ENCODE data around the gene L1CAM.

L1CAM gene

DNA sequence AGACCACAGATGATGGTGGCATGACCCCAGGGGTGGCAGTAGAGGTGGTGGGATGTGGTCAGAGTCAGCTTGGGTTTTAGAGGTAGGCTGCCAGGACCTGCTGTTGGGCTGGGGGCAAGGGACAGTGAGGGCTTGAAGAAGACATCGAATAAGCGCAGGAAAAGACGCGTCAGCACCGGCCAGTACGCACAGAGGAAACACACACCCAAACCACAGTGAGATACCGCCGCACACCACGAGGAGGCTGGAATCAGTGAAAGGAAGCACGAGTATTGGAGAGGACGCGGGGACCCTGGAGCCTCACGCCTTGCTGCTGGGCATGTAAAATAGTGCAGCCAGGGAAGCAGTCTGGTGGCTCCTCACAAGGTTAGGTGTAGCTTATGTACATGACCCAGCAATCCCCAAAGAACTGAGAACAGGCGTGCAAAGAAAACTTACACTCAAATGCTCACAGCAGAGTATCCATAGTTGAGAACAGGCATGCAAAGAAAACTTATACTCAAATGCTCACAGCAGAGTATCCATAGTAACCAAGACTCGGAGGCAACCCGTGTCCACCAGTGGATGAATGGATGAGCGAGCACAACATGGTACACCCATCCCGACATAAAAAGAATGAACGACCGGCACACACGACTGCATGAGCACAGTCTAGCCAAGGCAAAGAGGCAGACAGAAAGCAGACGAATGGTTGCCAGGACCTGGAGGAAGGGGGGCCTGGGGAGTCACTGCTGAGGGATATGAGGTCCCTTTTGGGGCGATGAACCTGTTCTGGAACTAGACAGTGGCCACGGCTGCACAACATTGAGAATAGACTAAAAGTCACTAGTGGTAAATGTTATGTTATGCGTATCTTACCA, 68.9 kb downstream of the L1CAM start:
- no peaks in the 10 kb centered on the region for H3K36me3 ChIP-seq (ENCODE audit: control insufficient read depth in 2 of 2, insufficient read depth in 1 of 2, low read length in 2 of 2)
- CTCF ChIA-PET = interaction anchor here (0.7 to 0.8 kb wide), 2 partner anchors 35 to 69 kb away, joined by 3 read pairs; no protein-coding TSS in a partner anchor
- POLR2A ChIA-PET = interaction anchor here (0.6 kb wide), 1 partner anchor 103 kb away, joined by 3 read pairs; no protein-coding TSS in a partner anchor
- no peak overlapping the region for H3K4me3 ChIP-seq (ENCODE audit: low read depth, low read length)
- no peaks in the 10 kb centered on the region for H3K9me3 ChIP-seq (ENCODE audit: control insufficient read depth, insufficient read depth, low read depth, low read length)
- no peak overlapping the region for H3K27ac ChIP-seq (ENCODE audit: extremely low read depth, low read depth, low read length)
- TF ChIP-seq ZNF239 (tag by site-specific recombination; IDR thresholded peaks at IDR 0.05) (no peak), ZNF292 (tag by site-specific recombination; IDR thresholded peaks at IDR 0.05; ENCODE audit: borderline replicate concordance, low read depth) (no peak), BCL11A (tag by site-specific recombination; IDR thresholded peaks at IDR 0.05; ENCODE audit: low read depth) (no peak), ZNF169 (tag by site-specific recombination; IDR thresholded peaks at IDR 0.05) (no peak), ZNF837 (tag by site-specific recombination; IDR thresholded peaks at IDR 0.05) (no peak), ZBTB8A (tag by site-specific recombination; IDR thresholded peaks at IDR 0.05) (no peak), RBAK (tag by site-specific recombination; IDR thresholded peaks at IDR 0.05) (no peak), ZNF433 (tag by site-specific recombination; IDR thresholded peaks at IDR 0.05; ENCODE audit: low read depth) (no peak), ZNF596 (tag by site-specific recombination; IDR thresholded peaks at IDR 0.05) (no peak), ZNF223 (tag by site-specific recombination; IDR thresholded peaks at IDR 0.05) (no peak), ZNF155 (tag by site-specific recombination; IDR thresholded peaks at IDR 0.05) (no peak), ZNF670 (tag by site-specific recombination; IDR thresholded peaks at IDR 0.05; ENCODE audit: low read depth) (no peak)
- TF ChIP-seq, protein P1, sequence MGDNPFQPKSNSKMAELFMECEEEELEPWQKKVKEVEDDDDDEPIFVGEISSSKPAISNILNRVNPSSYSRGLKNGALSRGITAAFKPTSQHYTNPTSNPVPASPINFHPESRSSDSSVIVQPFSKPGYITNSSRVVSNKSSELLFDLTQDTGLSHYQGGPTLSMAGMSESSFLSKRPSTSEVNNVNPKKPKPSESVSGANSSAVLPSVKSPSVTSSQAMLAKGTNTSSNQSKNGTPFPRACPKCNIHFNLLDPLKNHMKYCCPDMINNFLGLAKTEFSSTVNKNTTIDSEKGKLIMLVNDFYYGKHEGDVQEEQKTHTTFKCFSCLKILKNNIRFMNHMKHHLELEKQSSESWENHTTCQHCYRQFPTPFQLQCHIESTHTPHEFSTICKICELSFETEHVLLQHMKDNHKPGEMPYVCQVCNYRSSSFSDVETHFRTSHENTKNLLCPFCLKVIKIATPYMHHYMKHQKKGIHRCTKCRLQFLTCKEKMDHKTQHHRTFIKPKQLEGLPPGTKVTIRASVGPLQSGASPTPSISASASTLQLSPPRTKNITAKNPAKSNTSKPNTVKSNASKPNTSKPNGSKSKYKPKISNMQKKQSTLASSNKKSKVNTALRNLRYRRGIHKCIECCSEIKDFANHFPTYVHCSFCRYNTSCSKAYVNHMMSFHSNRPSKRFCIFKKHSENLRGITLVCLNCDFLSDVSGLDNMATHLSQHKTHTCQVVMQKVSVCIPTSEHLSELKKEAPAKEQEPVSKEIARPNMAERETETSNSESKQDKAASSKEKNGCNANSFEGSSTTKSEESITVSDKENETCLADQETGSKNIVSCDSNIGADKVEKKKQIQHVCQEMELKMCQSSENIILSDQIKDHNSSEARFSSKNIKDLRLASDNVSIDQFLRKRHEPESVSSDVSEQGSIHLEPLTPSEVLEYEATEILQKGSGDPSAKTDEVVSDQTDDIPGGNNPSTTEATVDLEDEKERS (tag by site-specific recombination; IDR thresholded peaks at IDR 0.05) = no peak
- TF ChIP-seq, protein P2, sequence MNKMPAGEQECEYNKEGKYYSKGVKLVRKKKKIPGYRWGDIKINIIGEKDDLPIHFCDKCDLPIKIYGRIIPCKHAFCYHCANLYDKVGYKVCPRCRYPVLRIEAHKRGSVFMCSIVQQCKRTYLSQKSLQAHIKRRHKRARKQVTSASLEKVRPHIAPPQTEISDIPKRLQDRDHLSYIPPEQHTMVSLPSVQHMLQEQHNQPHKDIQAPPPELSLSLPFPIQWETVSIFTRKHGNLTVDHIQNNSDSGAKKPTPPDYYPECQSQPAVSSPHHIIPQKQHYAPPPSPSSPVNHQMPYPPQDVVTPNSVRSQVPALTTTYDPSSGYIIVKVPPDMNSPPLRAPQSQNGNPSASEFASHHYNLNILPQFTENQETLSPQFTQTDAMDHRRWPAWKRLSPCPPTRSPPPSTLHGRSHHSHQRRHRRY (tag by site-specific recombination; IDR thresholded peaks at IDR 0.05) = no peak
- TF ChIP-seq, protein P3, sequence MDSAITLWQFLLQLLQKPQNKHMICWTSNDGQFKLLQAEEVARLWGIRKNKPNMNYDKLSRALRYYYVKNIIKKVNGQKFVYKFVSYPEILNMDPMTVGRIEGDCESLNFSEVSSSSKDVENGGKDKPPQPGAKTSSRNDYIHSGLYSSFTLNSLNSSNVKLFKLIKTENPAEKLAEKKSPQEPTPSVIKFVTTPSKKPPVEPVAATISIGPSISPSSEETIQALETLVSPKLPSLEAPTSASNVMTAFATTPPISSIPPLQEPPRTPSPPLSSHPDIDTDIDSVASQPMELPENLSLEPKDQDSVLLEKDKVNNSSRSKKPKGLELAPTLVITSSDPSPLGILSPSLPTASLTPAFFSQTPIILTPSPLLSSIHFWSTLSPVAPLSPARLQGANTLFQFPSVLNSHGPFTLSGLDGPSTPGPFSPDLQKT (IDR thresholded peaks at IDR 0.05; ENCODE audit: borderline replicate concordance, low read depth, low read length) = no peak
- H3K4me1 ChIP-seq (ENCODE audit: control insufficient read depth, insufficient read depth, low read length) = no peaks in the 10 kb centered on the region

DNA sequence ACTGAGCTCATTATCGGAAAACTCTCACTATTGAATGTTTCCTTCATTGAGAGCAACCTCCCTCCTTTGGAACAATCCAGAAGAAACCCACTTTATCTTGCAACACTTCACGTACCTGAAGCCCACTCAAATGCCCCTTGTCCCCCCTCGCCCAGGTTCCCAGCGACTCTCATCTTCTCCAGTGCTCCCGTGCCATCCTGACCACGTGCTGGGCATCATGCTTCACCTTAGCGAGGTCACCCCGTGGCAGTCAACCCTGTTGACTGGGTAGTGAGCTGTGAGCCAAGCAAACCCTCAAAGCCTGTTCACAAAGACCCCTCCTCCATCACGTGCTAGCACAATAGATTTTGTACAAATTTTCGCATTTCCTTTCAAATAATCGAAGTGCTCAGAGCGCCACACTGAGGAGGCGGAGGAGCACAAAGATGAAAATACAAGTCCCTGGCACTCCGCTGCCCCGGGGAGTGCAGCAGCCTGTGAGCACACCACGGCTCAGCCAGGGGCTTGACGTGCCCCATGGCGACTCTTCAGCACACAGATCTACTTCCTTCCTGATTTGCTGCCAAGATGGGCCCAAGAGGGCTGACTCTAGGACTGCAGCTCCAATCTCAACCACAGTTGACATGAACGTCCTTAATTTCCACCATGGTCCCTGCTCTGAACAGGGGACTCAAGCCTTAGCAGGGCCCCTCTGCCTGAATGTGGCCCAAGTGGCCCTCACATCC, 71.2 kb downstream of the L1CAM start:
- POLR2A ChIA-PET = interaction anchor here (0.6 kb wide), 1 partner anchor 108 kb away, joined by 3 read pairs; no protein-coding TSS in a partner anchor
- no peak for TF ChIP-seq SP2 (tag by site-specific recombination; IDR thresholded peaks at IDR 0.05)
- no peak for TF ChIP-seq ZNF473 (tag by site-specific recombination; IDR thresholded peaks at IDR 0.05)
- no peak for TF ChIP-seq ZNF133 (tag by site-specific recombination; IDR thresholded peaks at IDR 0.05)
- TF ChIP-seq ZNF292 (tag by site-specific recombination; IDR thresholded peaks at IDR 0.05; ENCODE audit: borderline replicate concordance, low read depth) = no peak
- no peak for TF ChIP-seq ZNF792 (tag by site-specific recombination; IDR thresholded peaks at IDR 0.05)
- TF ChIP-seq GLI2 (tag by site-specific recombination; IDR thresholded peaks at IDR 0.05; ENCODE audit: borderline replicate concordance, low read depth) = no peak
- no peak for TF ChIP-seq IKZF3 (tag by site-specific recombination; IDR thresholded peaks at IDR 0.05)
- CTCF ChIA-PET = no interaction called here
- Histone ChIP-seq H3K27ac (ENCODE audit: extremely low read depth, low read depth, low read length) (no peak overlapping the region), H3K4me3 (ENCODE audit: low read depth, low read length) (no peak overlapping the region), H3K9me3 (ENCODE audit: control insufficient read depth, insufficient read depth, low read depth, low read length) (no peaks in the 10 kb centered on the region), H3K4me1 (ENCODE audit: control insufficient read depth, insufficient read depth, low read length) (no peaks in the 10 kb centered on the region), H3K36me3 (ENCODE audit: control insufficient read depth in 2 of 2, insufficient read depth in 1 of 2, low read length in 2 of 2) (no peaks in the 10 kb centered on the region)

Measured in HEK293 (cell line).